HFFc6 (cell line): Measurements from ENCODE around the gene GRK2. TPM values are rescaled to one million over a fixed set of nuclear protein-coding genes. Genes with fewer than 3 reads are reported as not detected.

ENCODE experiments used
- DNase-seq: peaks from one replicate; pipeline ENCODE4 v3.0.0-alpha.2; 2018
- H3K27ac Mint-ChIP-seq: 2 replicates; pipeline ENCODE4 v1.8.0; 2020; ENCODE audit warnings: mild to moderate bottlenecking, mixed read lengths
- H3K27me3 Mint-ChIP-seq: 2 replicates; pipeline ENCODE4 v1.8.0; 2021; ENCODE audit warnings: mild to moderate bottlenecking, moderate library complexity, mixed read lengths; ENCODE audit not compliant: insufficient read depth
- H3K36me3 Mint-ChIP-seq: 2 replicates; pipeline ENCODE4 v1.8.0; 2021; ENCODE audit warnings: low read depth, mixed read lengths
- H3K4me1 Mint-ChIP-seq: 2 replicates; pipeline ENCODE4 v1.8.0; 2020; ENCODE audit warnings: low read depth, mixed read lengths
- H3K4me3 Mint-ChIP-seq: 2 replicates; pipeline ENCODE4 v1.8.0; 2020; ENCODE audit warnings: mild to moderate bottlenecking, moderate library complexity, mixed read lengths
- H3K9me3 Mint-ChIP-seq: 2 replicates; pipeline ENCODE4 v1.8.0; 2020; ENCODE audit warnings: mild to moderate bottlenecking, mixed read lengths
- total RNA-seq, 6 experiments: library from RNA; stranded (reverse); fragmentation: NEBNext Ultra II Directional; extraction: Animal tissue kit (Norgen Biotek cat#: 25700); gene quantifications; 2 replicates in 1 of 6; 3 replicates in 5 of 6; pipeline ENCODE4 v1.2.3, GENCODE V29; 2021
- TF ChIP-seq, protein P1 (sequence below): fragments of 200-600 bp; sonication (generic); IDR thresholded peaks from 2 replicates; pipeline ENCODE4 v1.5.0; 2021; ENCODE audit warnings: antibody characterized with exemption, mild to moderate bottlenecking

The GRK2 gene
- total RNA-seq, 6 experiments from 2014 or later = 26.2 to 35.5 (median 32.1) TPM

DNA sequence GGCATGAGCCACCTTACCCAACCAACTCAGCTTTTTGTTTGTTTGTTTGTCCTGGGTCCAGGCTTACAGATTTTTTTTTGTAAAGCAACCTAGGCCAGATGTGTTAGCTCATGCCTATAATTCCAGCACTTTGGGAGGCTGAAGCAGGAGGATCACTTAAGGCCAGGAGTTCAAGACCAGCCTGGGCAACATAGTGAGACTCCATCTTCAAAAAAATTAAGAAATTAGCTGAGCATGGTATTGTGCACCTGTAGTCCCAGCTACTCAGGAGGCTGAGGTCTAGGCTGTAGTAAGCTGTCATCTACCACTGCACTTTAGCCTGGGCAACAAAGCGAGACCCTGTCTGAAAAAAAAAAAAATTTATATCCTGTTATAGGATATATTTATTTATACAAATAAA lies 28.7 kb upstream of the GRK2 start:
- TF ChIP-seq, protein P1, sequence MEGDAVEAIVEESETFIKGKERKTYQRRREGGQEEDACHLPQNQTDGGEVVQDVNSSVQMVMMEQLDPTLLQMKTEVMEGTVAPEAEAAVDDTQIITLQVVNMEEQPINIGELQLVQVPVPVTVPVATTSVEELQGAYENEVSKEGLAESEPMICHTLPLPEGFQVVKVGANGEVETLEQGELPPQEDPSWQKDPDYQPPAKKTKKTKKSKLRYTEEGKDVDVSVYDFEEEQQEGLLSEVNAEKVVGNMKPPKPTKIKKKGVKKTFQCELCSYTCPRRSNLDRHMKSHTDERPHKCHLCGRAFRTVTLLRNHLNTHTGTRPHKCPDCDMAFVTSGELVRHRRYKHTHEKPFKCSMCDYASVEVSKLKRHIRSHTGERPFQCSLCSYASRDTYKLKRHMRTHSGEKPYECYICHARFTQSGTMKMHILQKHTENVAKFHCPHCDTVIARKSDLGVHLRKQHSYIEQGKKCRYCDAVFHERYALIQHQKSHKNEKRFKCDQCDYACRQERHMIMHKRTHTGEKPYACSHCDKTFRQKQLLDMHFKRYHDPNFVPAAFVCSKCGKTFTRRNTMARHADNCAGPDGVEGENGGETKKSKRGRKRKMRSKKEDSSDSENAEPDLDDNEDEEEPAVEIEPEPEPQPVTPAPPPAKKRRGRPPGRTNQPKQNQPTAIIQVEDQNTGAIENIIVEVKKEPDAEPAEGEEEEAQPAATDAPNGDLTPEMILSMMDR = no peak
- DNase-seq = no peak
- Mint-ChIP-seq H3K27ac (no peak overlapping the region), H3K27me3 (peaks cover 4% of the 10 kb centered on the region), H3K36me3 (peaks cover 31% of the 10 kb centered on the region), H3K4me3 (no peak overlapping the region), H3K4me1 (peaks cover 35% of the 10 kb centered on the region), H3K9me3 (no peaks in the 10 kb centered on the region)

DNA sequence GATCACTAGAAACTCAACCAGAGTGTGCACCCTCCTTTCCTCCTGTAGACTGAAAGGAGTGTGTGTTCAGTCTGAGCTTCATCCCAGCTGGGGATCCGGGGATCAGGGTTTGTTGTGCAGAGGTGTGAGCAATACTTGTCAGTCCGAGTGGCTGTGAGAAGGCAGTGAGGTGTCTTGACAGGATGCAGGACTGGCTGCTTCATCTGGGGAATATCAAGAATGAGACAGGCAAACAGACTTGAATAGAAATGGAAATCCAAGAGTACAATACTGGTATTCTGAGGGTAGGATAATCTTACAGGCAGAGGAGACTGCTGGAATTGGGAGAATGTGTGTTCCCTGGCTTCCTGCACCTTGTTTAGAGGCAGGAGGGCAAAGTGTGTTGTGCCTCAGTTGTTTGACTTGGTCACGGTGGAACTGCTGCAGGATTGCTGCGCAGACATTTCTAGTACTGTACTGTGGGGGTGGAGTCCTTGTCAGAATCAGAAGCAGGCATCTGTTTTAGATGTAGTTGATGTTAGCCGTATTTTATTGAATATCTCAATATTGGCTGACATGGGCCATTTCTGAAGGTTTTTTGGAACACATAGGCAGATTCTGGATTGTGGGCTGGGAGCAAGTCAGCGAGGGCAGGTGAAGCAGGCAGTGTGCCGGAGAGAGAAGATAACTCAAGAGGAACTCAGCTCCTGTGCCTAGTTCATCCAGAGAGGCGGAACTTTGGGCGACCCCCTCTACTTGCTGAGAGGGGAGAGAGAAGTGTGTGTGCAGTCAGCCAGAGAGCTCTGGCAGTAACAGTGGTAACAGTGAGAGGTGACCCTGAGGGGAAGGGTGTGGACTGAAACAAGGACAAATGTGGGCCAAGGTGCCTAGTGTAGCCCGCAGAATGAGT lies 27.1 kb upstream of the GRK2 start:
- Mint-ChIP-seq H3K4me3 (peak overlapping the region; percentile 100), H3K4me1 (peaks cover 48% of the 10 kb centered on the region), H3K9me3 (no peaks in the 10 kb centered on the region), H3K27me3 (peaks cover 6% of the 10 kb centered on the region), H3K36me3 (peaks cover 40% of the 10 kb centered on the region), H3K27ac (peak overlapping the region; percentile 99)
- TF ChIP-seq, protein P1 = no peak
- DNase-seq = no peak

DNA sequence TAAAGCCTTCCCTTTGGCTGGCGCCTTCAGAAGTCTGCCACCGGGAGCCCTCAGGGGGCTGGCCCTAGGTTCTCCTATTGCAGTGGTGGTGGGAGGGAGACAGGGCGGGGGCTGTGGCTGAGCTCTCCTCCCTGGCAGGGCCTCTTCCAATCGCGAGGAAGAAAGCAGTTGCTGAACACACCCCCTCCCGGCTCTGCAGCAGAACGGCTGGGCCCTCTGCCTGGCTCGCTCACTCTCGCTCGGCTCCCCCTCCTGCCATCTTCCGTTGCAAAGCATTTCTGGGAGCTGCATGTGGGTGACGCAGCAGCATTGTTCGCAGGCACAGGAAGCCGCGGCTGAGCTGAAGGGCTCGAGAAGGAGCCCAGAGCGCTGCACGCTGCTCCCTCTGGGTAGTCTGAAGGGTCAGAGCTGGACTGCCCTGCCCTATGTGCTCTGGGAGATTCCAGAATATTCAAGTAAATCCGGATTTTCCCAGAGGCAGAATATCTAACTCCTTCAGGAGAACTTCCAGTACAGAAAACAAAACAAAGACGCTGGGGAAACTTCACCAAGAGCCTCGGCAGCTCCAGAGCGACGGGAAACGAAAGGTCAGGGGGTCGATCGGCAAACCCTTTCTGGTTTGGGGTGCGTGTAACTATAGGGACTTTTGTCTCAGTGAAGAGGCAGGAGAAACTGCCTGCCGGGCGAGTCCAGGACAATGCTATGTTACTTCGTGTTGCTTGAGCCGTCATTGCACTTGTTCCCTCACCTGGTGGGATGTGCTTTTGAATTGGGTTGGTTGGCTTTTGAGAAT lies 26.3 kb upstream of the GRK2 start:
- TF ChIP-seq, protein P1 = peak; percentile 47; the same call in 1 of the 2 replicates
- Mint-ChIP-seq H3K9me3 (no peaks in the 10 kb centered on the region), H3K4me1 (peaks cover 53% of the 10 kb centered on the region), H3K36me3 (peaks cover 42% of the 10 kb centered on the region), H3K4me3 (peak overlapping the region; percentile 100), H3K27me3 (peaks cover 6% of the 10 kb centered on the region), H3K27ac (peak overlapping the region; percentile 99)
- DNase-seq = peak; percentile 99

DNA sequence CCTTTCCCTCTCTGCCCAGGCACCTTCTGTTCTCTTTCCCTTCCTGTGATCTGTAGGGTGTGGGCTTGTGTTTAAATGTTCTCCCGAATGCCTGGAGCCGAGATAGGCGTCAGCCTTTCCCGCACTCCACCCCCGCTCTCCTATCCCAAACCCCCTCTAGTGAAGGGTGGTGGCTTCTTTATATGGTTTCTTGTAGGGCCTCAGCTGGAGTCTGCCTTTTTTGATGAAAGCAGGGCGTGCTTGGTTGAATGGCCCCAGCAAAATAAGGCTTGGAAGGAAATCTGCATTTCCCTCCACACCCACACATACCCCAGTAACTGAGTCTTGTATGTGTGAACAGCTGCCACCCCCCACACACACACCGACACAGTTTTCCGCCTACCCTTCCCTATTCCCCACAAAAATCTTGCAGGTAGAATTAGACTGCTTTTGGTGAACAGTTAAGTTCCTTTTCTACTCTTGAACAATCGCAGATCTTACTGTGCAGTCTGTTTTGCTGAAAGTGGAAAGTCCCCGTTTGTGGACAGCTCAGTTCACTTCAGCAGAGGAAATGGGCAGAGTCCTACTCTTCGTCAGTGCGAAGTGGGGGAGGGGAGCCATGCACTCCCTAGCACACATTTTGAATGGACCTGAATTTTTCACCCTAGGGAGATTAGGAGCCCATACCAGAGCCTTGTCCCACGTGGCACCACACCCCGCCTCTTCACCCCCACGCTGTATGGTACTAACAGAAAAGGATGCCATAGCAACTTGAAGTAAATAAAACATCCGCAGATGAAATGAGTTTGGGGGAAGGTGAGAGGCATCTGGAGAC lies 25.5 kb upstream of the GRK2 start:
- H3K9me3 Mint-ChIP-seq = no peaks in the 10 kb centered on the region
- peak overlapping the region; percentile 100 for H3K4me3 Mint-ChIP-seq
- H3K27ac Mint-ChIP-seq = peak overlapping the region; percentile 99
- H3K4me1 Mint-ChIP-seq = peaks cover 61% of the 10 kb centered on the region
- DNase-seq = peak; percentile 87
- H3K36me3 Mint-ChIP-seq = peaks cover 50% of the 10 kb centered on the region
- peaks cover 6% of the 10 kb centered on the region for H3K27me3 Mint-ChIP-seq
- TF ChIP-seq, protein P1 = no peak

DNA sequence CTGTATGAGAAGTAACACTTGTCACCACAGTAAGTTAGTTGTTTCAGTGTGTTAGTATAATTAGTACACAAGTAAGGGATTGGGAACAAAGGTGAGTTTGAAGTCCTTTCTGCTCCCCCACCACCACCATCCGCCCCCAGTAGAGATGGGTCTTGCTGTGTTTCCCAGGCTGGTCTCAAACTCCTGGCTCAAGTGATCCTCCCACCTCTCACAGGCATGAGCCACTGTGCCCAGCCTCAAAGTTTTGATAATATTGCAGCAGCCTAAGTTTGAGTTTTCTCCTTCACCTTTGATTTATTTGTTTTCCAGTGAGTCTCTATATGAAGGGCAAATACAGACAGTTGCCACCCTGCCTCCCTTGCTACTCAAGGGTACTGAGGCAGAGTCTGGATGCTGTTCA lies 23.7 kb upstream of the GRK2 start:
- Mint-ChIP-seq H3K36me3 (peaks cover 60% of the 10 kb centered on the region), H3K4me1 (peaks cover 68% of the 10 kb centered on the region), H3K27me3 (peaks cover 6% of the 10 kb centered on the region), H3K27ac (peak overlapping the region; percentile 99), H3K4me3 (peak overlapping the region; percentile 100), H3K9me3 (no peaks in the 10 kb centered on the region)
- no peak for DNase-seq
- TF ChIP-seq, protein P1 = no peak
